ENCODE measurements around the gene TMEM169. TPM values are rescaled to one million over a fixed set of nuclear protein-coding genes. Genes with fewer than 3 reads are reported as not detected.

Gene TMEM169
- total and polyA plus RNA-seq, 2 donors (not counting 1 experiment from before 2014, with no cell fraction given), result 0.28 to 0.84 TPM

- no peak overlapping the region for H3K27ac Mint-ChIP-seq
- POLR2A ChIA-PET, result no interaction called here
- TF ChIP-seq EZH2 (IDR thresholded peaks at IDR 0.05; ENCODE audit: borderline replicate concordance, insufficient read depth, low read depth, low read length, poor library complexity, severe bottlenecking), result no peak
- no peak for TF ChIP-seq CTCF (IDR thresholded peaks at IDR 0.05)
- ATAC-seq (ENCODE audit: low read depth) (no peak), DNase-seq (no peak)
- whole genome bisulfite sequencing (ENCODE audit: insufficient coverage), result 100% methylated on average over 2 of the region's 7 CpGs
- H3K4me2 ChIP-seq (replicated peaks; ENCODE audit: low read depth, low read length, poor library complexity, severe bottlenecking), result no peak overlapping the region
- H3K4me1 ChIP-seq (ENCODE audit: control insufficient read depth in 2 of 2, insufficient read depth in 2 of 2, low read length in 2 of 2), result peaks cover 39 to 43% of the 10 kb centered on the region in 2 donors
- H3K27ac ChIP-seq (ENCODE audit: low read length in 2 of 2), result peak overlapping the region in 1 of 2 donors; percentile 97
- intact Hi-C loops (cut with micrococcal nuclease), result loop anchor here (5.0 kb wide), 1 partner anchor 799 kb away; the partner anchor contains the start of gene ATIC
- H4K20me1 ChIP-seq (ENCODE audit: control insufficient read depth, insufficient read depth, low read length, poor library complexity, severe bottlenecking), result peaks cover 35% of the 10 kb centered on the region
- H3K9ac ChIP-seq (ENCODE audit: low read length), result no peak overlapping the region
- H3K79me2 ChIP-seq (ENCODE audit: control insufficient read depth, insufficient read depth, low read length), result peaks cover 68% of the 10 kb centered on the region
- H3K9me3 ChIP-seq (ENCODE audit: control extremely low read depth in 1 of 3, control insufficient read depth in 2 of 3, insufficient read depth in 1 of 3, low read length in 2 of 3), result no peaks in the 10 kb centered on the region
- peaks cover 13 to 44% of the 10 kb centered on the region in 2 experiments for H3K36me3 ChIP-seq (replicated peaks in 1 of 2; ENCODE audit: control extremely low read depth in 1 of 2, control insufficient read depth in 1 of 2, extremely low read depth in 1 of 2, insufficient read depth in 2 of 2, low read length in 1 of 2)
- no peaks in the 10 kb centered on the region for H3K27me3 ChIP-seq (replicated peaks in 1 of 4; ENCODE audit: control extremely low read depth in 1 of 4, control insufficient read depth in 3 of 4, insufficient read depth in 4 of 4, low read length in 3 of 4)
- H3K9me3 Mint-ChIP-seq (ENCODE audit: insufficient read depth), result no peaks in the 10 kb centered on the region
- peaks cover 65% of the 10 kb centered on the region for H3K4me1 Mint-ChIP-seq
- H3K4me3 ChIP-seq (ENCODE audit: control extremely low read depth in 1 of 5, extremely low read depth in 1 of 5, insufficient read depth in 1 of 5, low read depth in 2 of 5, low read length in 4 of 5), result no peak overlapping the region
- no peak overlapping the region for H2AFZ ChIP-seq (ENCODE audit: insufficient read depth, low read depth, low read length, poor library complexity, severe bottlenecking)
- H3K4me3 Mint-ChIP-seq, result peak overlapping the region; percentile 100
- H3K27me3 Mint-ChIP-seq, result peaks cover 3% of the 10 kb centered on the region
- CTCF ChIA-PET, result interaction anchor here (1.2 to 3.5 kb wide), 3 partner anchors 24 to 77 kb away, joined by 3 to 21 read pairs (median 4); no protein-coding TSS in a partner anchor
Measured at GRCh38 chr2:216111122-216111521, 29.4 kb downstream of the TMEM169 start.

DNA sequence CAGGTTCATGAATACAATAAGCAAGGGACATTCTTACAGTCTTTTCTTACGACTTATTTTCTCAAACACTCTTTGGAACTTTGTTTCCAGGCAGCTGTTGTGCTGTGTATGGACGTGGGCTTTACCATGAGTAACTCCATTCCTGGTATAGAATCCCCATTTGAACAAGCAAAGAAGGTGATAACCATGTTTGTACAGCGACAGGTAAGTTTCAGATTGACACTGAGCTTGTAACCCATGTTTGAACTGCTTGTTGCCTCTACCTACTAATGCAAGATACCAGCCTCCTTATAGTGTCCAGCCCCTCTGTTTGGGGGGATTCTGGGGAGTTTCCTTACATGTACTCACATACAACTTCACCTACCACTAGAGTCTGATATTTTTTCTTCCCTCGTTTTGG, 31.2 kb downstream of the TMEM169 start:
- H3K79me2 ChIP-seq (ENCODE audit: control insufficient read depth, insufficient read depth, low read length), result peaks cover 85% of the 10 kb centered on the region
- H3K9me3 ChIP-seq (ENCODE audit: control extremely low read depth in 1 of 3, control insufficient read depth in 2 of 3, insufficient read depth in 1 of 3, low read length in 2 of 3), result no peaks in the 10 kb centered on the region
- H2AFZ ChIP-seq (ENCODE audit: insufficient read depth, low read depth, low read length, poor library complexity, severe bottlenecking), result no peak overlapping the region
- no peak overlapping the region for H3K4me2 ChIP-seq (replicated peaks; ENCODE audit: low read depth, low read length, poor library complexity, severe bottlenecking)
- 83% methylated on average over 2 of the region's 4 CpGs for WGBS (ENCODE audit: insufficient coverage)
- peaks cover 39 to 43% of the 10 kb centered on the region in 2 donors for H3K4me1 ChIP-seq (ENCODE audit: control insufficient read depth in 2 of 2, insufficient read depth in 2 of 2, low read length in 2 of 2)
- H3K4me3 Mint-ChIP-seq, result no peak overlapping the region
- H3K27me3 Mint-ChIP-seq, result peaks cover 3% of the 10 kb centered on the region
- no peaks in the 10 kb centered on the region for H3K9me3 Mint-ChIP-seq (ENCODE audit: insufficient read depth)
- ChIA-PET CTCF (interaction anchor here (1.6 to 2.3 kb wide), 3 partner anchors 28 to 80 kb away, joined by 4 to 8 read pairs (median 7); partner anchors contain the start of genes PECR and TMEM169), POLR2A (interaction anchor here (0.6 kb wide), 1 partner anchor 802 kb away, joined by 9 read pairs; no protein-coding TSS in a partner anchor)
- peak overlapping the region; percentile 43 for H3K27ac Mint-ChIP-seq
- peaks cover 13 to 62% of the 10 kb centered on the region in 2 experiments for H3K36me3 ChIP-seq (replicated peaks in 1 of 2; ENCODE audit: control extremely low read depth in 1 of 2, control insufficient read depth in 1 of 2, extremely low read depth in 1 of 2, insufficient read depth in 2 of 2, low read length in 1 of 2)
- peak overlapping the region in 1 of 2 donors; percentile 56 for H3K27ac ChIP-seq (ENCODE audit: low read length in 2 of 2)
- no peak overlapping the region for H3K9ac ChIP-seq (ENCODE audit: low read length)
- TF ChIP-seq EZH2 (IDR thresholded peaks at IDR 0.05; ENCODE audit: borderline replicate concordance, insufficient read depth, low read depth, low read length, poor library complexity, severe bottlenecking) (no peak), CTCF (IDR thresholded peaks at IDR 0.05) (no peak)
- no peak for DNase-seq
- H3K27me3 ChIP-seq (replicated peaks in 1 of 4; ENCODE audit: control extremely low read depth in 1 of 4, control insufficient read depth in 3 of 4, insufficient read depth in 4 of 4, low read length in 3 of 4), result no peaks in the 10 kb centered on the region
- H4K20me1 ChIP-seq (ENCODE audit: control insufficient read depth, insufficient read depth, low read length, poor library complexity, severe bottlenecking), result peaks cover 46% of the 10 kb centered on the region
- intact Hi-C loops (cut with micrococcal nuclease), result loop anchor here (5.0 kb wide), 1 partner anchor 801 kb away; the partner anchor contains the start of gene ATIC
- no peak for ATAC-seq (ENCODE audit: low read depth)
- no peak overlapping the region for H3K4me3 ChIP-seq (ENCODE audit: control extremely low read depth in 1 of 5, extremely low read depth in 1 of 5, insufficient read depth in 1 of 5, low read depth in 2 of 5, low read length in 4 of 5)
- peaks cover 79% of the 10 kb centered on the region for H3K4me1 Mint-ChIP-seq
